ENCODE data around the gene PYGL.
"Not testable (repeated sequence)": the region's sequence is repeated elsewhere in the genome, so short reads cannot be mapped to it uniquely, and the experiment has no call there.

Gene PYGL

DNA sequence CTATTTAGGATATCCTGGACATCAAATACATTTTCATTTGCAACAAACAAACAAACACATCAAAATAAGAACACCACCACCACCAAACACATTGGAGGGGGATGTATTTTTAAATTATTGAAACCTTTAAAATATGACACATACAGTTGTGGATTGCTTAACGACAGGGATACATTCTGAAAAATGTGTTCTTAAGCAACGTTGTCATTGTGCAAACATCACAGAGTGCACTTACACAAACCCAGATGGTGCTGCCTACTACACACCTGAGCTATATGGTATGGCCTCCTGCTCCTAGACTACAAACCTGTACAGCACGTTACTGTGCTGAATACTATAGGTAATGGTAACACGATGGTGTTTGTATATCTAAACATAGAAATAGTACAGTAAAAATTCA is 19.4 kb downstream of the PYGL start:
- peaks cover 7% of the 10 kb centered on the region; the same call in 1 of the 2 replicates for H3K4me1 ChIP-seq (ENCODE audit: control insufficient read depth, insufficient read depth, low read length)
- H3K36me3 ChIP-seq (ENCODE audit: control insufficient read depth, insufficient read depth, low read length), result peaks cover 43% of the 10 kb centered on the region
- no peak overlapping the region for H3K27ac ChIP-seq (ENCODE audit: low read depth, low read length)
- H3K9me3 ChIP-seq (ENCODE audit: control insufficient read depth, insufficient read depth, low read length), result no peaks in the 10 kb centered on the region
- H3K27me3 ChIP-seq (ENCODE audit: control insufficient read depth, insufficient read depth, low read length), result no peaks in the 10 kb centered on the region
- H3K9ac ChIP-seq (ENCODE audit: low read depth, low read length), result no peak overlapping the region
- H3K4me3 ChIP-seq (ENCODE audit: low read depth, low read length), result no peak overlapping the region

DNA sequence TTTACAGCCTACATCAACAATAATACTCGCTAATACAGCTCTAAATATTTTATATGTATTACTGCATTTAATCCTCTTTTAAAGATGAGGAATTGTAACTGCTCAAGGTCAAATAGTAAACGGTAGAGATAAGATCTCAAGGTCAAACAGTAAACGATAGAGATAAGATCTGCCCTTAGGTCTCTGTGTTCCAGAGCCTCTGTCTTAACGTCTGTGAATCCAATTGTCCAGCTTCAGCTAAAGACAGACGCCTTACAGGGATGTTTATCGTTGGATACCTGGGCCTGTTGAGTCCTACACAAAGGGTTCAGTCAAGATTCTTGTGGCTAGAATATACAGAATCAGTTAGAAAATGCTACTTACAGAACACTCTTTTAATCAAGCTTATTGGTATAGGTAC is 20.0 kb downstream of the PYGL start:
- peaks cover 7% of the 10 kb centered on the region; the same call in 1 of the 2 replicates for H3K4me1 ChIP-seq (ENCODE audit: control insufficient read depth, insufficient read depth, low read length)
- H3K27ac ChIP-seq (ENCODE audit: low read depth, low read length), result no peak overlapping the region
- no peak overlapping the region for H3K9ac ChIP-seq (ENCODE audit: low read depth, low read length)
- no peaks in the 10 kb centered on the region for H3K27me3 ChIP-seq (ENCODE audit: control insufficient read depth, insufficient read depth, low read length)
- H3K36me3 ChIP-seq (ENCODE audit: control insufficient read depth, insufficient read depth, low read length), result peaks cover 37% of the 10 kb centered on the region
- no peaks in the 10 kb centered on the region for H3K9me3 ChIP-seq (ENCODE audit: control insufficient read depth, insufficient read depth, low read length)
- no peak overlapping the region for H3K4me3 ChIP-seq (ENCODE audit: low read depth, low read length)

DNA sequence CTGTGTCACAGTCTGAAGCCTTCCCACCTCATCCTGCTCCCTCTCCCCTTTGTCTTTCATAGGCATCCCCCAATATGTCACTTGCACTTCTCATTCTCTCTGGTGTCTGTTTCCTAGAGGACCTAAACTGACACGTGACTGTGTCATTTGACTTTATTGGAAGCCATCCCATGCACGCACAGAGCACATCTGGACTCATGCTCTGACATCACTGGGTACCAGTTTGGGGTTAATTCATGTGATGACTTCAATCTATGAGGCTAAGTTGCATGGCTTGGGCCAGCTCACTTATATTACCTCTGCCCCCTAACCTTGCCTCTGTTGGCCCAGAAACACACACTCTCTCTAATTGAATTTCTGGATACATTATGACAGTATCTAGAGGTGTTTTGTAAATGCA is 21.5 kb downstream of the PYGL start:
- H3K9me3 ChIP-seq (ENCODE audit: control insufficient read depth, insufficient read depth, low read length), result no peaks in the 10 kb centered on the region
- H3K27me3 ChIP-seq (ENCODE audit: control insufficient read depth, insufficient read depth, low read length), result no peaks in the 10 kb centered on the region
- H3K36me3 ChIP-seq (ENCODE audit: control insufficient read depth, insufficient read depth, low read length), result peaks cover 39% of the 10 kb centered on the region
- no peak overlapping the region for H3K27ac ChIP-seq (ENCODE audit: low read depth, low read length)
- H3K4me1 ChIP-seq (ENCODE audit: control insufficient read depth, insufficient read depth, low read length), result peaks cover 7% of the 10 kb centered on the region; the same call in 1 of the 2 replicates
- no peak overlapping the region for H3K4me3 ChIP-seq (ENCODE audit: low read depth, low read length)
- H3K9ac ChIP-seq (ENCODE audit: low read depth, low read length), result no peak overlapping the region

DNA sequence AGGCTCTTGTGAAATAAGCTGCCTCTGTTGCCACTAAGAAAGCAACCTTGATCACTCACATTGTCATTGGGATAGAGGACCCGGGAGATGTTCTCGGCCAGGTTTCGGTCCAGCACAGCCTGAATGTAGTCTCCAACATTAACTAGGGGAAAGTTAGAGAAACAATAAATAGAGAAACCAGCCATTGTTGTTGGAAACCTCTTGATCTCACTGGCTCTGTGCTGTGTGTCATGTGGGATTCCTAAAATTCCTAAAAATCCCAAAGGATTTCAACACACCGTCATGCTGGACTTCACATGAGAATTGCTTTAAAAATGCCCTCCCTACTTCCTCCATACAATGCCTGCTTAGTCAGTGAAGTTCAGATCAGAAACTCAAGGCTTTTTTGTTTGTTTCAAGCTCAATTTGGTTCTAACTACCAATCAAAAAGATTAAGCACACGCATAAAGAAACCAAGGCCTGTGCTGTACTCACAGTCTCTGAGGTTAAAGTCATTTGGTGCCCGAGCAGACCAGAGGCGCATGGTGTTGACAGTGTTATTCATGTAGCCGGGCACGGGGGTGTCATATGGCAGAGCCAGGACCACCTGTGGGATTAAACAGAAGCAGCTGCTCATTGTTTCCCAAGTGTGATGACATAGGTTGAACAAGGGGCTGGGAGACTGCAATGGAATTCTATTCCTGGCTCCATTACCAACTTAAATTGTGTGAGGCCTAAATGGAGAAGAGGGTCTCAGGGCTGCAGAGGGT is 23.6 kb downstream of the PYGL start:
- H3K9me3 ChIP-seq (ENCODE audit: control insufficient read depth, insufficient read depth, low read length), result no peaks in the 10 kb centered on the region
- H3K9ac ChIP-seq (ENCODE audit: low read depth, low read length), result no peak overlapping the region
- no peak overlapping the region for H3K4me3 ChIP-seq (ENCODE audit: low read depth, low read length)
- H3K27me3 ChIP-seq (ENCODE audit: control insufficient read depth, insufficient read depth, low read length), result no peaks in the 10 kb centered on the region
- H3K27ac ChIP-seq (ENCODE audit: low read depth, low read length), result peak overlapping the region; percentile 21
- peaks cover 7% of the 10 kb centered on the region; the same call in 1 of the 2 replicates for H3K4me1 ChIP-seq (ENCODE audit: control insufficient read depth, insufficient read depth, low read length)
- H3K36me3 ChIP-seq (ENCODE audit: control insufficient read depth, insufficient read depth, low read length), result peaks cover 50% of the 10 kb centered on the region

DNA sequence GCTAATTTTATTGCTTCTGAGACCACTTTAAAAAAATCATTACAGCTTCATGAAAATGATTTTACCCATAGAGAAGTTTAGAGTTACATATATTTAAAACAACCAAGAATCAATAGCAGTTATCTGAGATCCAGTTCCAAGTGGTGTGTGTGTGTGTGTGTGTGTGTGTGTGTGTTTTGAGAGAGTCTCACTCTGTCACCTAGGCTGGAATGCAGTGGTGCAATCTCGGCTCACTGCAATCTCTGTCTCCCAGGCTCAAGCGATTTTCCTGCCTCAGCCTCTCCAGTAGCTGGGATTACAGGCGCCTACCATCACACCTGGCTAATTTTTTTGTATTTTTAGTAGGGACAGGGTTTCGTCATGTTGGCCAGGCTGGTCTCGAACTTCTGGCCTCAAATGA is 24.8 kb downstream of the PYGL start:
- not testable (repeated sequence) for H3K9me3 ChIP-seq (ENCODE audit: control insufficient read depth, insufficient read depth, low read length); H3K9ac ChIP-seq (ENCODE audit: low read depth, low read length); H3K4me3 ChIP-seq (ENCODE audit: low read depth, low read length); H3K27me3 ChIP-seq (ENCODE audit: control insufficient read depth, insufficient read depth, low read length); H3K4me1 ChIP-seq (ENCODE audit: control insufficient read depth, insufficient read depth, low read length); H3K27ac ChIP-seq (ENCODE audit: low read depth, low read length)
- H3K36me3 ChIP-seq (ENCODE audit: control insufficient read depth, insufficient read depth, low read length), result peaks cover 56% of the 10 kb centered on the region

DNA sequence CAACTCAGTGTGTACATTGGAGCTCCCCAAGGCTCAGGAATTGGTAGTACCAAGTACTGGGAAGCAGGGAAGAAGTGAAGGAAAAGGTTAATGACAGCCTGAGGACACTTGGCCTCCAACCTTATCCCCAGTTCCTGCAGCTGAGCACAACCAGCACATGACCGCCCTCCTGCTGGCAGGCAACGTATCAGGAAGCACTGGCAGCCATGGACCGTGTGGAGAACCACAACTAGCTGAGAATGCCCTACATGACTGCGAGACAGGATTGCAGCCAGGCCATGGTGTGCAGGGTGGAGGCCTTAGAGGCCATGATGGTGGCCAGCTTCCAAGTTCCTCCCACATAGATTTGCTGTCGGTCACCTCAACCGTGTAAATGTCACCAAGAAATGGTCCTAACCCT is 26.8 kb downstream of the PYGL start:
- Histone ChIP-seq H3K27ac (ENCODE audit: low read depth, low read length) (no peak overlapping the region), H3K4me1 (ENCODE audit: control insufficient read depth, insufficient read depth, low read length) (peaks cover 7% of the 10 kb centered on the region; the same call in 1 of the 2 replicates), H3K36me3 (ENCODE audit: control insufficient read depth, insufficient read depth, low read length) (peaks cover 49% of the 10 kb centered on the region)

DNA sequence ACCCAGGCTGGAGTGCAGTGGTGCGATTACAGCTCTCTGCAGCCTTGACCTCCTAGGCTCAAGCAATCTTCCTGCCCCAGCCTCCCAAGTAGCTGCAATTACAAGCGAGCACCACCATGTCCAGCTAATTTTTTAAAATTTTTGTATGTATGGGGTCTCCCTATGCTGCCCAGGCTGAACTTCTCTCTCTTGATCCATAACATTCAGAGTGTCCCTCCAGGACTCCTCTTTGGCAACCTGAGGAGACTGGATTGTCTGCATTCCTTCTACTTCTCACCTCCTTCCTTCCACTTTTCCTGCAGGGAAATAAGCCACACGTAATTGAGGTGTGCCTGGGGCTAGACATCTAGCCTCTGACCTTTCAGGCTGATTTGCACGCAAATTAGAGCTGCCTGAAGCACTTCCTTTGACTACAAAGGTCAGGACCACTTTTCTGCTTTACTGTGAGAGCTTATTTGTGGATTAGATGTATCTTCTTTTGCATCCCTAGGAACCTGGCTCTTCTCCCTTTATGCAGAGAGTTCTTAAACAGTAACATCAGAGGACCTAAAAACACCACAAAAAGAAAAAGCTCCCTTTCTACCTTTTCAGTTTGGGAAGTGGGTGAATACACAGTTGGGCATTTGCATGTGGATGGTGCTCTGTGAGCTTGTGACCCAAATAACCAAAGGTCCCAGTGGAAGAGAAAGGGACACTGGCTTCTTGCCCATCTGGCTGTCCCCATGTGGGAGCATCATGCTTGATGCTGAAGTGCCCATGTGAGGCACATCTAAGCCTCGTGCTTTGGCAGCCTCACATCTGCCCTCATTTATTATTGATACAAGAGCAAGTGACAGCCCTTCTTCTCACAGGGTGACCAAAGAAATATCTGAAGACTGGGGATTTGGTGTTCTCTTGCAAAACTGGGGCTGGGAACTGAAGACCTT is 33.5 kb downstream of the PYGL start:
- Histone ChIP-seq H3K4me3 (ENCODE audit: low read depth, low read length) (no peak overlapping the region), H3K9me3 (ENCODE audit: control insufficient read depth, insufficient read depth, low read length) (no peaks in the 10 kb centered on the region), H3K27me3 (ENCODE audit: control insufficient read depth, insufficient read depth, low read length) (no peaks in the 10 kb centered on the region), H3K36me3 (ENCODE audit: control insufficient read depth, insufficient read depth, low read length) (peaks cover 60% of the 10 kb centered on the region), H3K4me1 (ENCODE audit: control insufficient read depth, insufficient read depth, low read length) (peaks cover 14% of the 10 kb centered on the region), H3K9ac (ENCODE audit: low read depth, low read length) (no peak overlapping the region), H3K27ac (ENCODE audit: low read depth, low read length) (no peak overlapping the region)

More for the DNA sequence above, 26.8 kb downstream of the PYGL start:
- no peak overlapping the region for H3K9ac ChIP-seq (ENCODE audit: low read depth, low read length)
- no peaks in the 10 kb centered on the region for H3K27me3 ChIP-seq (ENCODE audit: control insufficient read depth, insufficient read depth, low read length)
- H3K4me3 ChIP-seq (ENCODE audit: low read depth, low read length), result no peak overlapping the region
- no peaks in the 10 kb centered on the region for H3K9me3 ChIP-seq (ENCODE audit: control insufficient read depth, insufficient read depth, low read length)

DNA sequence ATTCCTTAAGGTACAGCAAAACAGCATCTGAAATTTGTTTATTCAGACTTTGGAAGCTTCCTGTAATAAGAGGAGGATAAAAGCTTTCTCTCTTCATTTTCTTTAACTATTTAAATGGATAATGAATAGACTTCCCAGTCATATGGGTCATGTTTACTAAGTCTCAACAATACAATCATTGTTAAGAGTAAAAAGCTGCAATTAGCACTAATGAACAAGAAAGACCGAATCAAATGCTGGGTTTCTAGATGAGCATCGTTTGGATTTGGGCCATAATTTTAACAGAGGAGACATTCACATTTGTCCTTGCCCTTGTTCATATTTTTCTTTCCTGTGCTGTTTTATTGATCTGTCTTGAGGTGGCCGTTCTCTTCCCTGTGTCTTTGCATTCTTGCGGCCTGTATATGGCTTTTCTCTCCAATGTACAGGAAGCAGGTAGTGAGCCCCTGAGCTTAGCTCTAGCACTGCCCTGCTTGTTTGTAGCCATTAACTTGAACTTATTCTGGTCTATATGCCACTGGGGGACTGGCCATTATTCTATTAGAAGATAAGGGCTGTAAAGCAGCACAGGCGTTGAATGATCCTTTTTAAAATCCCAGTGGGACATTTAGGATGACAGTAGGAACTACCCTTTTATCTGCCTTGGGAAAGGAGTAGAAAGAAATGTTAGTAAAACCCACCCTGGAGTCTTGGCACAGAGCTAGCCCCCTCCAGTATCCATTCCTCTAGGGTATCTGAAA is 37.8 kb downstream of the PYGL start:
- H3K4me1 ChIP-seq (ENCODE audit: control insufficient read depth, insufficient read depth, low read length), result peaks cover 14% of the 10 kb centered on the region
- H3K4me3 ChIP-seq (ENCODE audit: low read depth, low read length), result no peak overlapping the region
- no peak overlapping the region for H3K9ac ChIP-seq (ENCODE audit: low read depth, low read length)
- no peaks in the 10 kb centered on the region for H3K9me3 ChIP-seq (ENCODE audit: control insufficient read depth, insufficient read depth, low read length)
- H3K27ac ChIP-seq (ENCODE audit: low read depth, low read length), result no peak overlapping the region
- no peaks in the 10 kb centered on the region for H3K27me3 ChIP-seq (ENCODE audit: control insufficient read depth, insufficient read depth, low read length)
- peaks cover 43% of the 10 kb centered on the region for H3K36me3 ChIP-seq (ENCODE audit: control insufficient read depth, insufficient read depth, low read length)

DNA sequence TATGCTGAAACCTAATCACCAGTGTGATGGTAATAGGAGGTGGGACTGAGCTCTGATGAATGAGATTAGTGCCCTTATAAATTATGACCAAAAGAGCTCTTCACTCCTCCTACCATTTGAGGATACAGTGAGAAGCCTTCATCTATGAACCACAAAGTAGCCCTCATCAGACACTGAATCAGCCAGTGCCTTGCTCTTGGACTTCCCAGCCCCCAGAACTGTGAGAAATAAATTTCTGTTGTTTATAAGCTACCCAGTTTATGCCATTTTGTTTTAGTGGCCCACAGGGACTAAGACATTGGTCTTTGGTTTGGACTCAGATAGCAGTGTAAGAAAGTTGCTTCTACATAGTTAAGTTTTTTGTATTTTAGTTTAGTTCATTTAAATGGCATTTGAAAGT is 39.6 kb downstream of the PYGL start:
- peaks cover 36% of the 10 kb centered on the region for H3K36me3 ChIP-seq (ENCODE audit: control insufficient read depth, insufficient read depth, low read length)
- no peaks in the 10 kb centered on the region for H3K9me3 ChIP-seq (ENCODE audit: control insufficient read depth, insufficient read depth, low read length)
- H3K27ac ChIP-seq (ENCODE audit: low read depth, low read length), result no peak overlapping the region
- no peak overlapping the region for H3K9ac ChIP-seq (ENCODE audit: low read depth, low read length)
- H3K4me1 ChIP-seq (ENCODE audit: control insufficient read depth, insufficient read depth, low read length), result peaks cover 10% of the 10 kb centered on the region
- H3K4me3 ChIP-seq (ENCODE audit: low read depth, low read length), result no peak overlapping the region
- H3K27me3 ChIP-seq (ENCODE audit: control insufficient read depth, insufficient read depth, low read length), result no peaks in the 10 kb centered on the region

DNA sequence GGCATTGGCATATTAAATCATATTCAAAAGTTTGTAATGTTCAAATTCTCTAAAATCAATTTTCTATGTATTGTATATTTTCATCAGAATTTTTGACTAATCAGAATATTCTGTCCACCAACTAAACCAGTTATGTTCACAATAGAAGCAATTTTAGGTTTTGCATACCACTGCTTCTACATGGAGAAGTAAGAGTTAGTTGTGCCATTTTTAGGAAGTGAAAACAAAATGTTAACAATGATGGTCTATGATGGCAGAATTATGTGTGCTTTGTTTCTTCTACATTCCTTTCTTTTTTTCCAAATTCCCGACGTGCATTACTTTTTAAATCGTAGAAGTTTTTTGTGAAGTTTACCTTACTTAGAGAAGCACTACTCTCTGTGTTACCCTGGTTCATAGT is 42.9 kb downstream of the PYGL start:
- Histone ChIP-seq H3K9ac (ENCODE audit: low read depth, low read length) (no peak overlapping the region), H3K4me3 (ENCODE audit: low read depth, low read length) (no peak overlapping the region), H3K9me3 (ENCODE audit: control insufficient read depth, insufficient read depth, low read length) (no peaks in the 10 kb centered on the region), H3K27ac (ENCODE audit: low read depth, low read length) (no peak overlapping the region), H3K36me3 (ENCODE audit: control insufficient read depth, insufficient read depth, low read length) (peaks cover 9% of the 10 kb centered on the region; the same call in 1 of the 2 replicates), H3K27me3 (ENCODE audit: control insufficient read depth, insufficient read depth, low read length) (no peaks in the 10 kb centered on the region), H3K4me1 (ENCODE audit: control insufficient read depth, insufficient read depth, low read length) (peaks cover 28% of the 10 kb centered on the region)

Measured in HUES48 (cell line).